ENCODE results near the gene PDZD4. TPM values are rescaled to one million over a fixed set of nuclear protein-coding genes. Genes with fewer than 3 reads are reported as not detected.

Gene PDZD4
- total RNA-seq, 1 donor, result 0.09 TPM

DNA sequence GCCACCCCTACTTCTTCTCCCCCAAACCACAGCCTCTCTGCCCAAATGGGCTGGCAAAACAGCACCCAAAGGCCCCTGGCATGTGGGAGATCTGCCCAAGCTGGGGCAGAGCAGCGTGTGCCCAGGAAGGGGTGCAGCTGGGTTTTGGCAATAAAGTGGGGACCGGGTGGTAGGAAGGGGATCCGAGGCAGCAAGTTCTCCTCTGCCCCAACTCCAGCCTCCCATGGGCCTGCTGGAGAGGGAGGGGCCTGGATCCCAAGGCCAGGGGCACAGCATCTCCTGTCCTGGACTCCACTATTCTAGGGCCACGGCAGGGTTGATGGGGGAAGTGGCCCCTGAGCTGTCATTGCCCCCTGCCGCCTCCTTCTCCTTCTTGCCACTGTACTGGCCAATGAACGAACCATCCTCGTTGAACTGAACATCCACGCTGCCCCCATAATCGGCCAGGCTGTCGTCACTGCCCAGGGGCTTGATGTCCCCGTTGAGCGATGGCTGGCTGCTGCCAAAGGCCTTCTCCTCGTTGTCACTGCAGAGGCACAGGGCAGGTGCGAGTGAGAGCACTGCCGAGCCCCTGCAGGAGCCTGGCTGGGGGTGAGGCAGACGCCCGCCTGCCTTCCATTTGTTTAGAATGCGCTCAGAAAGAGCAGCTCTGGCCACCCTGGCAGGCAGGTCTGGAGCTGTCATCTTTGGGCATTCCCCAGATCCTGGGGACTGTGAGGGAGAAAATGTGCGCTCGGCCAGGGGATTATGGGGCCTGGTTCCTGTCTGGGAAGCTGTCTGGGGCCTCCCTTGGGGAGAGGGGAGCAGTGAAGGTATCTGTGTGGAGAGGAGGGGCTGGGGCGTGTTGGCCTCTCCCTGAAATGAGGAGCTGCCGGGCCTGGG is 32.3 kb upstream of the PDZD4 start:
- H3K4me3 ChIP-seq (ENCODE audit: low read depth, low read length), result no peak overlapping the region
- DNase-seq (ENCODE audit: low read depth), result no peak
- TF ChIP-seq, protein P1, sequence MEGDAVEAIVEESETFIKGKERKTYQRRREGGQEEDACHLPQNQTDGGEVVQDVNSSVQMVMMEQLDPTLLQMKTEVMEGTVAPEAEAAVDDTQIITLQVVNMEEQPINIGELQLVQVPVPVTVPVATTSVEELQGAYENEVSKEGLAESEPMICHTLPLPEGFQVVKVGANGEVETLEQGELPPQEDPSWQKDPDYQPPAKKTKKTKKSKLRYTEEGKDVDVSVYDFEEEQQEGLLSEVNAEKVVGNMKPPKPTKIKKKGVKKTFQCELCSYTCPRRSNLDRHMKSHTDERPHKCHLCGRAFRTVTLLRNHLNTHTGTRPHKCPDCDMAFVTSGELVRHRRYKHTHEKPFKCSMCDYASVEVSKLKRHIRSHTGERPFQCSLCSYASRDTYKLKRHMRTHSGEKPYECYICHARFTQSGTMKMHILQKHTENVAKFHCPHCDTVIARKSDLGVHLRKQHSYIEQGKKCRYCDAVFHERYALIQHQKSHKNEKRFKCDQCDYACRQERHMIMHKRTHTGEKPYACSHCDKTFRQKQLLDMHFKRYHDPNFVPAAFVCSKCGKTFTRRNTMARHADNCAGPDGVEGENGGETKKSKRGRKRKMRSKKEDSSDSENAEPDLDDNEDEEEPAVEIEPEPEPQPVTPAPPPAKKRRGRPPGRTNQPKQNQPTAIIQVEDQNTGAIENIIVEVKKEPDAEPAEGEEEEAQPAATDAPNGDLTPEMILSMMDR (IDR thresholded peaks at IDR 0.05; ENCODE audit: insufficient read depth, low read length), result no peak

DNA sequence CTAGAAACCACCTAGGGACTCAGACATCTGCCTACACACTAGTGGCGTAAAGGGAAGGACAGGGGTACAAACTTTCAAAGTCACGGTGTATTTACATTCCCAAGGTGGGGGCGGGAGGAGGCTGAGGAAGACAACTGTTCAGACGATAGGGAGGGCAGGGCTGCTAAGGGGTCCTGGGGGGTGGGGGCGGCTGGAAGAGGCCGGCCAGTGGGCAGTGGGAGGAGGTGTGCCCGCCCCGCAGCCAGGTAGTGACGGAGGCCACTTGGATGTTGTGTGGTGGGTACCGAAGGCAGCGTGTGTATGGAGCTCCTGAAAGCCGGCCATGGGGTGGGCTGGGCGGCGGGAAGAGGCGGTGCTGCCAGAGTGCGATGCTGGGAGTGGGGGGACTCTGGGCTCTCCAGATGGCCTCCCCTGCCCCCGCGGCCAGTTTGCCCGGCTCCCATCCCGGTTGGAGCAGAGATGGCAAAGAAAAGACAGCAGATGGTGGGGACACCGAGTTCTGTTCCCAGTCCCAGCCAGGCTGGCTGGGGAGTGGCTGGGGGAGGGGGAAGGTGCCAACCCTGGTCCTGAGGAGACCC is 31.5 kb upstream of the PDZD4 start:
- no peak overlapping the region for H3K4me3 ChIP-seq (ENCODE audit: low read depth, low read length)
- TF ChIP-seq, protein P1 (IDR thresholded peaks at IDR 0.05; ENCODE audit: insufficient read depth, low read length), result no peak
- no peak for DNase-seq (ENCODE audit: low read depth)

DNA sequence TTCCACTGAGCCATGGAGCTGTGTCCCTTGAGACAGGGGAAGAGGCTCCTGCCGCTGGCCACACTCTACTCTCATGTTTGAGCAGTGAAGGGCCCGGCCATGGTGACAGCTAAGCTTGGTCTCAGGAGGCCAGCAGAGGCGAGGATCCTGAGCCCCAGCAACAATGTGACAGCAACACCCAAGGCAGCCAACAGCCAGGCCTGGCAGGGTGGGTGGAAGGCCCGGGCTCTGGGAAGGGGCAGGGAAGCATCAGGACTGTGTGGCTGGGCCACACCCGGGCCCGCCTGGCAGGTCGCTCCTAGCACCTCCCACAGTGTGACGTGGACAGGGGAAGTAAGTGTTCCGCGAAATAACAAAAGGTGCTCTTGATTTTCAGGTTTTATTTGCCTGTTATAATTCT is 30.8 kb upstream of the PDZD4 start:
- TF ChIP-seq, protein P1 (IDR thresholded peaks at IDR 0.05; ENCODE audit: insufficient read depth, low read length), result no peak
- H3K4me3 ChIP-seq (ENCODE audit: low read depth, low read length), result no peak overlapping the region
- no peak for DNase-seq (ENCODE audit: low read depth)

DNA sequence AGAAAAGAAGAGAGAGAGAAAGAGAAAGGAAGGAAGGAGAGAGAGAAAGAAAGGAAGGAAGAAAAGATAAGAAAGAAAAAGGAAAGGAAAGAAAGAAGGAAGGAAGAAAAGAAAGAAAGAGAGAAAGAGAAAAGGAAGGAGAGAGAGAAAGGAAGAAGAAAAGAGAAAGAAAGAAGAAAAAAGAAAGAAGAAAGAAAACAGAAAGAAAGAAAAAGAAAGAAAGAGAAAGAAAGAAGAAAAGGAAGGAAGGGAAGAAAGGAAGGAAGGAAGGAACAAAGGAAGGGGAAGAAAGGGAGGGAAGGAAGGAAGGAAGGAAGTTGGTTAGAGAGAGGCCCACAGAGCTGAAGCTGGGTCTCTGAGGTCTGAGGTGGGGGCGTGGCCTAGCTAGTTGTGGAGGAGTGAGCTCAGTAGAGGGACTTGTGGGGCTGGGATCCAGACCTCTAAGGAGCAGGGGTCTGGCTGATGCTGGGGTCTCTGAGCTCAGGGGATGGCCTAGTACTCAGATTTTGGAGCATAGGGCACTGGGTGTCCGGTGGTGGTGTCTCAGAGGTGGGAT is 27.1 kb upstream of the PDZD4 start:
- H3K4me3 ChIP-seq (ENCODE audit: low read depth, low read length), result no peak overlapping the region
- TF ChIP-seq, protein P1 (IDR thresholded peaks at IDR 0.05; ENCODE audit: insufficient read depth, low read length), result no peak
- DNase-seq (ENCODE audit: low read depth), result no peak

DNA sequence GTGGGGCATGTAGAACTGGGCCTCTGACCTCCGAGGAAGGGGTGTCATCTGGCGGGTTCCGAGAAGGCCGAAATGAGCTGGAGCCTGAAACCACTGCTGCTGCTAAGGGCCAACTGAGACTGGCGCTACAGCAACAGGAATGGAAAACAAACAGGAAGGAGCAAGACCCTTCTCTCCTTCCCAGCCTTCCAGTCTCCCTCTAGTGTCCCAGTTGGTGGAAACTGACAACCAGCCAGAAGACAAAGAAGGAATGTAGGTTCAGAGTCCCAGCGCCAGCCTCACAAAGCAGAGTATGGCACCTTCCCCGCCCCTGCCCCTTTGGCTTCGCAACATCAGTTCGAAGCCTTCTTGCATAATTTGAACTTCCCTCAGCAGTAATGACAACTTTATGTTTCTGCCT is 24.4 kb upstream of the PDZD4 start:
- H3K4me3 ChIP-seq (ENCODE audit: low read depth, low read length), result no peak overlapping the region
- TF ChIP-seq, protein P1 (IDR thresholded peaks at IDR 0.05; ENCODE audit: insufficient read depth, low read length), result no peak
- DNase-seq (ENCODE audit: low read depth), result no peak

DNA sequence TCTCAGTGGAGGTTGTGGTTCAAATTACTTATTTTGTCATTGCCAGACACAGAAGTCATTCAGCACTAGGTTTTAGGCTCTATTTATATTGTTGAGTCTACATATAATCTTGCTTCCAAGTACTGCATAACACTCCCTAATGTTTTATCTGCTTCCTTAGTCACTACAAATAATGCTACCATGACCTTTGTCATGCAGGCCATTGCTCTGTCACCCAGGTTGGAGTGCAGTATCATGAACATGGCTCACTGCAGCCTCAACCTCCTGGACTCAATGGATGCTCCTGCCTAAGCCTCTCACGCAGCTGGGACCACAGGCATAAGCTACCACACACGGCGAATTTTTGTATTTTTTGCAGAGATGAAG is 23.5 kb upstream of the PDZD4 start:
- TF ChIP-seq, protein P1 (IDR thresholded peaks at IDR 0.05; ENCODE audit: insufficient read depth, low read length), result no peak

More for the DNA sequence above, 23.5 kb upstream of the PDZD4 start:
- H3K4me3 ChIP-seq (ENCODE audit: low read depth, low read length), result no peak overlapping the region
- DNase-seq (ENCODE audit: low read depth), result no peak

All from fibroblast of the aortic adventitia (primary cell).